GM21423 (cell line): ENCODE results near the gene GAS6.

ENCODE experiments used
- ATAC-seq: cut with Tn5 transposase; IDR thresholded peaks from one replicate; pipeline ENCODE4 v1.9.1; 2021; ENCODE audit warnings: mild to moderate bottlenecking, moderate library complexity; ENCODE audit not compliant: unreplicated experiment

The GAS6 gene

DNA sequence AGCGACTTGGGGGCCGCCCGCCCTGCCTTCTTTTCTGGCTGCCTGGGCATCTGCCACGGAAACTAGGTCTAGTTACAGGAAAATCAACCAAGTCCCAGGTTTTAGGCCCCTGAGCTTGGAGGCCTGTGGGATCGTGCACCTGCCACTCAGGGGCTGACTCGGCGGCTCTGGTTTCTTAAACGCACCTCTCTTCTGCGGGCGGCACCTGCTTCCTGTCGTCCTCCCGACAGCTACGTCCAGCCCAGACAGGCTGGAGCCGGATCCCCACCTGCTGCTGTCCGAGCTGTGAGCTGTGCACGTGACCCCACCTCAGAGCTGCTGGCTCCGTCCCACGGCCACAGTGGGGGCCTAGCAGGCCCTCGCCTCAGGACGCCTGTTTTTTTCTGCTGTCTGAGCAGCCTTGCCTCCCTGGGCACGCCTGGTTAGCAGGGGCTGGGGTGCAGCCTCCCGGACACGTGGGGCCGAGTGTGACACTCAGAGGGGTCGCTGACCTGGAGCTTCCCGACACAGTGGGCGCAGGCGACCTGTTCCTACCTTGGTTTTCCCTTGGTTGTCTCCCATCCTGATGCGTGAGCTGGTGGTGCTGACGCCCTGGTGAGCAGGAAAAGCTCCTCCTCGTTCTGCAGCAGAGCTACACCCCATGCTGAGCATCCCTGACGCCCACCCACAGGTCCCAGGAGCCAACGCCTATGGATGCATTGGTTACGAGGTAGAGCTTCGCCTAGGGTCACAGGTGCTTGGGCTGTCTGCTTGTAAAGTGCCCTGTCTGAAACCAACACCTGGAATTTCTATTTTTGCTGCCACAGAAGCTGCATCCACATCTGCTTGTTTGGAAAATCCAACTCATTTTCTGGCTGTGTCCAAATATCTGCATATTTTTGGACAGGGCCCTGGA is 87.4 kb downstream of the GAS6 start:
- ATAC-seq = no peak

GRCh38 chr13:113775451-113776145 is 88.3 kb downstream of the GAS6 start:
- no peak for ATAC-seq

DNA sequence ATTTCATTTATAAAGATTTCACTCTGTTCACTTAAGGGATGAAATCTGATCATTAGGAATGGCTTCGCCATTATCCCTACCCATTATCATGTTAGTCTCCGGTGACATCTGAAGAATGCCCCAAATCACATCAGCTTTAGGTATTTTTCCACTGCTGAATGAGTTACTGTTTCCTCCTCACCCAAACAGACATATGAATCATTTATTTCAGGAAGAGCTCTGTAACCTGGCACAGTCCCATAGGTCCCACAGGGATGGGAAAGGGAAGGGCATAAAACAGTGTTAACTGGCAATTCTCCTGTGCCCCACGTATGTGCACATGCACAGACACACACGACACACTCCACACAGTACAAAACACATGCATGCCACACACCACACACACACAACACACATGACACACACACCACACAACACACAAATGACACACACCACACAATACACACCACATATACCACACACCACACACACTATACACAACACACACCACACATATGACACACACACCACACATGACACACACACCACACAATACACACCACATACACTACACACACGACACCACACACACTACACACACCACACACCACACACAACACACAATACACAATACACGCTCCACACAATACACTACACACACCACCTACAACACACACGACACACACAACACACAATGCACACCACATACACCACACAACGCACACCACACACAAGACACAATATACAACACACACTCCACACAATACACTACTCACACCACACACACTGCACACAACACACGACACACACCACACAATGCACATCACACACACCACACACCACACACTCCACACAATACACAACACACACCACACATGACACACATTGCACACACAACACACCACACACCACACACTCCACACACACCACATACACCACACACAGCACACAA is 89.4 kb downstream of the GAS6 start:
- no peak for ATAC-seq

GRCh38 chr13:113771709-113772331 is 92.1 kb downstream of the GAS6 start:
- ATAC-seq = no peak

- ATAC-seq = no peak
Measured at GRCh38 chr13:113770937-113771336, 92.9 kb downstream of the GAS6 start.
